ENCODE data around the gene MOB3C. TPM values are rescaled to one million over a fixed set of nuclear protein-coding genes. Genes with fewer than 3 reads are reported as not detected.

The MOB3C gene
- total RNA-seq, 1 experiment from 2014 or later = 13.2 TPM

DNA sequence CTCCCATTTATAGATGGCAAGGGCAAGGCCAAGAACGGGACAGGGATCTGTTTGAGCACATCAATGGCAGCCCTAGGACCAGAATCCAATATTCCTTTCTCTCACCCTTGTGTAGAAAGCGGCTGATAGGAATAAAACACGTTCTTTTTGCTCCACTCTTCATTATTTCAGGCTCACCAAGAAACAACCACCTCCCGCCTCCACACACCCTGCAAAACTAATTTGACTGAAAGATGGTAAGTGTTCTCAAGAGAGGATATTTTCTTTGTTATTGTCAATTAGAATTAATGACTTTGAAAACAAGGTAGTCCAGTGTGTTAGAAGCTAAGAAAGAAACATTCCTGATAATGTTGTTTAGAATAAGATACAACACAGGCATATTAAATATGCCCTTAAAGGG is 53.3 kb downstream of the MOB3C start:
- DNase-seq (no peak), ATAC-seq (no peak)
- Histone ChIP-seq H3K4me1 (ENCODE audit: insufficient read depth, low read length) (no peaks in the 10 kb centered on the region), H4K20me1 (ENCODE audit: low read length) (no peaks in the 10 kb centered on the region), H3K4me3 (ENCODE audit: low read length) (no peak overlapping the region), H3K9me2 (replicated peaks; ENCODE audit: low read length) (no peaks in the 10 kb centered on the region), H3K36me3 (ENCODE audit: low read depth, low read length) (peaks cover 5% of the 10 kb centered on the region), H3K27ac (ENCODE audit: low read length) (no peak overlapping the region), H3K4me2 (ENCODE audit: low read length) (no peak overlapping the region), H3K9me3 (ENCODE audit: low read length) (no peaks in the 10 kb centered on the region), H3K27me3 (ENCODE audit: low read length) (no peaks in the 10 kb centered on the region), H3K9ac (ENCODE audit: low read length) (no peak overlapping the region), H3K79me2 (ENCODE audit: low read length) (no peaks in the 10 kb centered on the region), H2AFZ (ENCODE audit: low read length) (no peak overlapping the region), H3F3A (ENCODE audit: low read length, unreplicated experiment) (no peaks in the 10 kb centered on the region)
- no TSS peak for BruUV-seq (replicated peaks)
- TF ChIP-seq, protein P1, sequence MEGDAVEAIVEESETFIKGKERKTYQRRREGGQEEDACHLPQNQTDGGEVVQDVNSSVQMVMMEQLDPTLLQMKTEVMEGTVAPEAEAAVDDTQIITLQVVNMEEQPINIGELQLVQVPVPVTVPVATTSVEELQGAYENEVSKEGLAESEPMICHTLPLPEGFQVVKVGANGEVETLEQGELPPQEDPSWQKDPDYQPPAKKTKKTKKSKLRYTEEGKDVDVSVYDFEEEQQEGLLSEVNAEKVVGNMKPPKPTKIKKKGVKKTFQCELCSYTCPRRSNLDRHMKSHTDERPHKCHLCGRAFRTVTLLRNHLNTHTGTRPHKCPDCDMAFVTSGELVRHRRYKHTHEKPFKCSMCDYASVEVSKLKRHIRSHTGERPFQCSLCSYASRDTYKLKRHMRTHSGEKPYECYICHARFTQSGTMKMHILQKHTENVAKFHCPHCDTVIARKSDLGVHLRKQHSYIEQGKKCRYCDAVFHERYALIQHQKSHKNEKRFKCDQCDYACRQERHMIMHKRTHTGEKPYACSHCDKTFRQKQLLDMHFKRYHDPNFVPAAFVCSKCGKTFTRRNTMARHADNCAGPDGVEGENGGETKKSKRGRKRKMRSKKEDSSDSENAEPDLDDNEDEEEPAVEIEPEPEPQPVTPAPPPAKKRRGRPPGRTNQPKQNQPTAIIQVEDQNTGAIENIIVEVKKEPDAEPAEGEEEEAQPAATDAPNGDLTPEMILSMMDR (conservative IDR thresholded peaks at IDR 0.05; ENCODE audit: low read depth, low read length) = no peak
- TF ChIP-seq EZH2 (IDR thresholded peaks at IDR 0.05; ENCODE audit: low read length, unreplicated experiment) = no peak
- TF ChIP-seq EZH2phosphoT487 (IDR thresholded peaks at IDR 0.05; ENCODE audit: borderline replicate concordance, low read length) = no peak
- intact Hi-C loops (cut with micrococcal nuclease) = no loop called here
- ChIA-PET CTCF (no interaction called here), POLR2A (ENCODE audit: unreplicated experiment) (no interaction called here)

DNA sequence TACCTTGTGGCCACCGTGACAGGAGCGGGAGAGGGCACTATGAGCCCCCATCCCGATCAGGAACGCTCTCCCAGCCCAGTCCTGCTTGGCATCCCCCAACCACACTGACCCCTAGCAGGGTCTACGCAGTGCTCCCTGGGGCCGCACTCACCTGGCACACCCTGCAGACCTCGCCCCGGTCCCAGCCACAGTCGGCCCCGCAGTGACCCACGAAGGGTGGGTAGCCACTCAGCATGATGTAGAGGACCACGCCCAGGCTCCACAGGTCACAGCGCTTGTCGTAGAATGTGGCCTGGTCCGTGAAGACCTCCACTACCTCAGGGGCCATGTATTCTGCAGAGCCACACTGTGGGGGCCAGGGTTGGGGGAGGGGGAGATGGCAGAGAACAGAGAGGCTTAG is 54.1 kb downstream of the MOB3C start:
- BruUV-seq (replicated peaks) = no TSS peak
- Histone ChIP-seq H3K4me2 (ENCODE audit: low read length) (no peak overlapping the region), H3K36me3 (ENCODE audit: low read depth, low read length) (peaks cover 5% of the 10 kb centered on the region; the same call in 1 of the 2 replicates), H3K27me3 (ENCODE audit: low read length) (no peaks in the 10 kb centered on the region), H4K20me1 (ENCODE audit: low read length) (no peaks in the 10 kb centered on the region), H3F3A (ENCODE audit: low read length, unreplicated experiment) (no peaks in the 10 kb centered on the region), H3K79me2 (ENCODE audit: low read length) (no peaks in the 10 kb centered on the region), H3K4me1 (ENCODE audit: insufficient read depth, low read length) (peaks cover under 1% of the 10 kb centered on the region; the same call in 1 of the 2 replicates), H2AFZ (ENCODE audit: low read length) (no peak overlapping the region), H3K9me2 (replicated peaks; ENCODE audit: low read length) (no peaks in the 10 kb centered on the region), H3K27ac (ENCODE audit: low read length) (no peak overlapping the region), H3K9ac (ENCODE audit: low read length) (no peak overlapping the region), H3K4me3 (ENCODE audit: low read length) (no peak overlapping the region), H3K9me3 (ENCODE audit: low read length) (no peaks in the 10 kb centered on the region)
- TF ChIP-seq, protein P1 (conservative IDR thresholded peaks at IDR 0.05; ENCODE audit: low read depth, low read length) = no peak
- TF ChIP-seq EZH2phosphoT487 (IDR thresholded peaks at IDR 0.05; ENCODE audit: borderline replicate concordance, low read length) (no peak), EZH2 (IDR thresholded peaks at IDR 0.05; ENCODE audit: low read length, unreplicated experiment) (no peak)
- intact Hi-C loops (cut with micrococcal nuclease) = no loop called here
- ATAC-seq = no peak
- CTCF ChIA-PET = no interaction called here
- POLR2A ChIA-PET (ENCODE audit: unreplicated experiment) = no interaction called here
- no peak for DNase-seq

DNA sequence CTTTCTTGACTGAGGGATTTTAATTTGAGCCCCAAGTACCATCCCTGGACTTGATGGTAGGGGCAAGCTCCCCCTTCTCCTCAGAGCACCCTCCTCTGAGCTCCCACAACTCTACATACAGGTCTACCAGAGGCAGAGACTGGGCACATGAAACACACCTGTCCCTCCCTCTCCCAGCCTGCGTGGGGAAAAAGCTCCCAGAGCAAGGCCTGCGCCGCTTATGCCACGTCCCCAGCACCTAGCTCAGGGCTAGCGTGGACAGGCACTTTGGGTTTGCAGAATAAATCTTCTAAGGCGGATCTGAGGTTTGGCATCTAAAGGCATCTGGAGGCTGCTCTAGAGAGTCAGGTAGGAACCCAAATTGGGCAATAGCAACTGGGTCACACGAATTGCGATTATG is 57.6 kb downstream of the MOB3C start:
- ChIA-PET CTCF (no interaction called here), POLR2A (ENCODE audit: unreplicated experiment) (no interaction called here)
- no peaks in the 10 kb centered on the region for H3K27me3 ChIP-seq (ENCODE audit: low read length)
- no peak overlapping the region for H3K4me2 ChIP-seq (ENCODE audit: low read length)
- intact Hi-C loops (cut with micrococcal nuclease) = no loop called here
- no peak overlapping the region for H2AFZ ChIP-seq (ENCODE audit: low read length)
- no peaks in the 10 kb centered on the region for H3K79me2 ChIP-seq (ENCODE audit: low read length)
- no peak overlapping the region for H3K4me3 ChIP-seq (ENCODE audit: low read length)
- peaks cover 11% of the 10 kb centered on the region for H3K4me1 ChIP-seq (ENCODE audit: insufficient read depth, low read length)
- no peaks in the 10 kb centered on the region for H3K9me3 ChIP-seq (ENCODE audit: low read length)
- peaks cover 3% of the 10 kb centered on the region; the same call in 1 of the 2 replicates for H3K36me3 ChIP-seq (ENCODE audit: low read depth, low read length)
- BruUV-seq (replicated peaks) = no TSS peak
- no peak overlapping the region for H3K9ac ChIP-seq (ENCODE audit: low read length)
- H3K9me2 ChIP-seq (replicated peaks; ENCODE audit: low read length) = no peaks in the 10 kb centered on the region
- no peaks in the 10 kb centered on the region for H4K20me1 ChIP-seq (ENCODE audit: low read length)
- no peak overlapping the region for H3K27ac ChIP-seq (ENCODE audit: low read length)
- TF ChIP-seq, protein P1 (conservative IDR thresholded peaks at IDR 0.05; ENCODE audit: low read depth, low read length) = no peak
- no peak for TF ChIP-seq EZH2phosphoT487 (IDR thresholded peaks at IDR 0.05; ENCODE audit: borderline replicate concordance, low read length)
- TF ChIP-seq EZH2 (IDR thresholded peaks at IDR 0.05; ENCODE audit: low read length, unreplicated experiment) = no peak
- no peak for DNase-seq
- no peaks in the 10 kb centered on the region for H3F3A ChIP-seq (ENCODE audit: low read length, unreplicated experiment)
- ATAC-seq = no peak
